GM19035 (cell line): ENCODE data around the gene RNF144B.
"Not testable (repeated sequence)": the region's sequence is repeated elsewhere in the genome, so short reads cannot be mapped to it uniquely, and the experiment has no call there.

Experiments
- ATAC-seq: cut with Tn5 transposase; IDR thresholded peaks from one replicate; pipeline ENCODE4 v1.9.1; 2021; ENCODE audit not compliant: unreplicated experiment

RNF144B gene

GRCh38 chr6:18439581-18439980, 52.4 kb downstream of the RNF144B start:
- no peak for ATAC-seq

GRCh38 chr6:18441251-18441979, 54.3 kb downstream of the RNF144B start:
- no peak for ATAC-seq

- ATAC-seq, result no peak
Observed at GRCh38 chr6:18444111-18444510, 57.0 kb downstream of the RNF144B start.

GRCh38 chr6:18445228-18445627, 58.1 kb downstream of the RNF144B start:
- no peak for ATAC-seq

- ATAC-seq, result no peak
Observed at GRCh38 chr6:18446771-18447170, 59.6 kb downstream of the RNF144B start.

- ATAC-seq, result no peak
Observed at GRCh38 chr6:18447552-18447951, 60.4 kb downstream of the RNF144B start.

GRCh38 chr6:18451756-18452155, 64.6 kb downstream of the RNF144B start:
- no peak for ATAC-seq

GRCh38 chr6:18454446-18454845, 67.3 kb downstream of the RNF144B start:
- ATAC-seq, result no peak

GRCh38 chr6:18457065-18457737, 70.1 kb downstream of the RNF144B start:
- ATAC-seq, result no peak

GRCh38 chr6:18458086-18458485, 70.9 kb downstream of the RNF144B start:
- ATAC-seq, result not testable (repeated sequence)

GRCh38 chr6:18463429-18463828, 76.3 kb downstream of the RNF144B start:
- no peak for ATAC-seq

GRCh38 chr6:18464176-18464575, 77.0 kb downstream of the RNF144B start:
- no peak for ATAC-seq

GRCh38 chr6:18465410-18466154, 78.4 kb downstream of the RNF144B start:
- no peak for ATAC-seq

GRCh38 chr6:18467741-18468502, 80.8 kb downstream of the RNF144B start:
- ATAC-seq, result no peak

- no peak for ATAC-seq
Observed at GRCh38 chr6:18468503-18468843, 81.3 kb downstream of the RNF144B start.

GRCh38 chr6:18469536-18469935, 82.4 kb downstream of the RNF144B start:
- no peak for ATAC-seq

GRCh38 chr6:18471232-18471964, 84.2 kb downstream of the RNF144B start:
- ATAC-seq, result no peak

- ATAC-seq, result no peak
Observed at GRCh38 chr6:18472941-18473340, 85.8 kb downstream of the RNF144B start.

GRCh38 chr6:18473755-18474154, 86.6 kb downstream of the RNF144B start:
- ATAC-seq, result no peak

GRCh38 chr6:18477301-18477941, 90.3 kb downstream of the RNF144B start:
- no peak for ATAC-seq
